Central memory CD8-positive, alpha-beta T cell (primary cell): Measurements from ENCODE around the gene PPIP5K2.
"Not testable (repeated sequence)": the region's sequence is repeated elsewhere in the genome, so short reads cannot be mapped to it uniquely, and the experiment has no call there.

Experiments
- ATAC-seq: fragments of 150-1000 bp; cut with Tn5 transposase; replicated peaks from 2 replicates; pipeline ENCODE4 v1.10.0; 2022; ENCODE audit warnings: mild to moderate bottlenecking, moderate FRiP score, moderate number of reproducible peaks; ENCODE audit not compliant: poor library complexity, severe bottlenecking; ENCODE audit errors: extremely low read depth
- DNase-seq, 2 donors: peaks; one replicate each; pipeline ENCODE4 v3.0.0; 2021; ENCODE audit warnings: low spot score in 2 of 2
- H3K27ac Mint-ChIP-seq: one replicate; pipeline ENCODE4 v1.8.0; 2022; ENCODE audit warnings: low read depth, mild to moderate bottlenecking, moderate library complexity, mixed read lengths
- H3K27me3 Mint-ChIP-seq: one replicate; pipeline ENCODE4 v1.8.0; 2022; ENCODE audit warnings: mixed read lengths
- H3K36me3 Mint-ChIP-seq: one replicate; pipeline ENCODE4 v1.8.0; 2022; ENCODE audit warnings: mild to moderate bottlenecking, moderate library complexity, mixed read lengths; ENCODE audit not compliant: insufficient read depth
- H3K4me1 Mint-ChIP-seq: one replicate; pipeline ENCODE4 v1.8.0; 2022; ENCODE audit warnings: mixed read lengths
- H3K4me3 Mint-ChIP-seq: one replicate; pipeline ENCODE4 v1.8.0; 2022; ENCODE audit warnings: mild to moderate bottlenecking, moderate library complexity, mixed read lengths
- H3K9me3 Mint-ChIP-seq: one replicate; pipeline ENCODE4 v1.8.0; 2022; ENCODE audit warnings: mixed read lengths

Gene PPIP5K2

GRCh38 chr5:103186152-103186551 lies 66.1 kb downstream of the PPIP5K2 start:
- H3K36me3 Mint-ChIP-seq = peaks cover 44% of the 10 kb centered on the region
- no peak overlapping the region for H3K27ac Mint-ChIP-seq
- DNase-seq (no peak), ATAC-seq (no peak)
- H3K9me3 Mint-ChIP-seq = no peaks in the 10 kb centered on the region
- no peaks in the 10 kb centered on the region for H3K27me3 Mint-ChIP-seq
- no peak overlapping the region for H3K4me3 Mint-ChIP-seq
- no peaks in the 10 kb centered on the region for H3K4me1 Mint-ChIP-seq

- Mint-ChIP-seq H3K9me3 (no peaks in the 10 kb centered on the region), H3K36me3 (peaks cover 41% of the 10 kb centered on the region), H3K4me3 (no peak overlapping the region), H3K4me1 (no peaks in the 10 kb centered on the region), H3K27me3 (no peaks in the 10 kb centered on the region), H3K27ac (no peak overlapping the region)
- ATAC-seq = no peak
- no peak for DNase-seq
These were observed 68.3 kb downstream of the PPIP5K2 start for GRCh38 chr5:103188436-103188835.

GRCh38 chr5:103203226-103203625 lies 83.1 kb downstream of the PPIP5K2 start:
- no peak overlapping the region for H3K4me3 Mint-ChIP-seq
- peaks cover 10% of the 10 kb centered on the region for H3K4me1 Mint-ChIP-seq
- ATAC-seq (no peak), DNase-seq (no peak)
- H3K9me3 Mint-ChIP-seq = no peaks in the 10 kb centered on the region
- no peak overlapping the region for H3K27ac Mint-ChIP-seq
- peaks cover 11% of the 10 kb centered on the region for H3K36me3 Mint-ChIP-seq
- H3K27me3 Mint-ChIP-seq = no peaks in the 10 kb centered on the region

- not testable (repeated sequence) for DNase-seq, H3K27me3 Mint-ChIP-seq
- H3K36me3 Mint-ChIP-seq = peaks cover 13% of the 10 kb centered on the region
These were observed 84.9 kb downstream of the PPIP5K2 start for GRCh38 chr5:103204990-103205389.

GRCh38 chr5:103205991-103206700 lies 86.0 kb downstream of the PPIP5K2 start:
- Mint-ChIP-seq H3K4me1 (peaks cover 8% of the 10 kb centered on the region), H3K4me3 (no peak overlapping the region), H3K27me3 (no peaks in the 10 kb centered on the region), H3K36me3 (peaks cover 6% of the 10 kb centered on the region), H3K9me3 (no peaks in the 10 kb centered on the region), H3K27ac (no peak overlapping the region)
- DNase-seq (no peak), ATAC-seq (no peak)

More at GRCh38 chr5:103204990-103205389, 84.9 kb downstream of the PPIP5K2 start:
- not testable (repeated sequence) for H3K4me3 Mint-ChIP-seq, H3K4me1 Mint-ChIP-seq, ATAC-seq, H3K27ac Mint-ChIP-seq, H3K9me3 Mint-ChIP-seq

GRCh38 chr5:103207011-103207410 lies 86.9 kb downstream of the PPIP5K2 start:
- no peaks in the 10 kb centered on the region for H3K27me3 Mint-ChIP-seq
- peaks cover 17% of the 10 kb centered on the region for H3K4me1 Mint-ChIP-seq
- DNase-seq (no peak), ATAC-seq (no peak)
- H3K9me3 Mint-ChIP-seq = no peaks in the 10 kb centered on the region
- H3K27ac Mint-ChIP-seq = no peak overlapping the region
- H3K36me3 Mint-ChIP-seq = peaks cover 6% of the 10 kb centered on the region
- no peak overlapping the region for H3K4me3 Mint-ChIP-seq

GRCh38 chr5:103207653-103208052 lies 87.6 kb downstream of the PPIP5K2 start:
- H3K4me1 Mint-ChIP-seq = peaks cover 21% of the 10 kb centered on the region
- no peak for DNase-seq
- ATAC-seq = no peak
- no peak overlapping the region for H3K27ac Mint-ChIP-seq
- H3K4me3 Mint-ChIP-seq = no peak overlapping the region
- H3K27me3 Mint-ChIP-seq = no peaks in the 10 kb centered on the region
- H3K9me3 Mint-ChIP-seq = no peaks in the 10 kb centered on the region
- peaks cover 6% of the 10 kb centered on the region for H3K36me3 Mint-ChIP-seq

- Mint-ChIP-seq H3K27ac (no peak overlapping the region), H3K4me3 (no peak overlapping the region), H3K4me1 (peaks cover 21% of the 10 kb centered on the region), H3K9me3 (no peaks in the 10 kb centered on the region), H3K36me3 (peaks cover 6% of the 10 kb centered on the region), H3K27me3 (no peaks in the 10 kb centered on the region)
- DNase-seq (no peak), ATAC-seq (no peak)
These were observed 88.4 kb downstream of the PPIP5K2 start for GRCh38 chr5:103208460-103208859.

- H3K36me3 Mint-ChIP-seq = peaks cover 6% of the 10 kb centered on the region
- ATAC-seq (no peak), DNase-seq (no peak)
- no peaks in the 10 kb centered on the region for H3K27me3 Mint-ChIP-seq
- peaks cover 21% of the 10 kb centered on the region for H3K4me1 Mint-ChIP-seq
- no peak overlapping the region for H3K27ac Mint-ChIP-seq
- H3K9me3 Mint-ChIP-seq = no peaks in the 10 kb centered on the region
- H3K4me3 Mint-ChIP-seq = no peak overlapping the region
These were observed 89.0 kb downstream of the PPIP5K2 start for GRCh38 chr5:103209065-103209464.

- H3K4me3 Mint-ChIP-seq = no peak overlapping the region
- ATAC-seq = no peak
- peaks cover 21% of the 10 kb centered on the region for H3K4me1 Mint-ChIP-seq
- peak overlapping the region; percentile 79 for H3K27ac Mint-ChIP-seq
- no peaks in the 10 kb centered on the region for H3K27me3 Mint-ChIP-seq
- no peaks in the 10 kb centered on the region for H3K9me3 Mint-ChIP-seq
- DNase-seq = no peak
- H3K36me3 Mint-ChIP-seq = peaks cover 2% of the 10 kb centered on the region
These were observed 90.9 kb downstream of the PPIP5K2 start for GRCh38 chr5:103210952-103211351.

- ATAC-seq (peak; percentile 70), DNase-seq (no peak)
- H3K9me3 Mint-ChIP-seq = no peaks in the 10 kb centered on the region
- no peaks in the 10 kb centered on the region for H3K27me3 Mint-ChIP-seq
- peak overlapping the region; percentile 79 for H3K27ac Mint-ChIP-seq
- peaks cover 17% of the 10 kb centered on the region for H3K4me1 Mint-ChIP-seq
- peaks cover 2% of the 10 kb centered on the region for H3K36me3 Mint-ChIP-seq
- peak overlapping the region; percentile 31 for H3K4me3 Mint-ChIP-seq
These were observed 91.8 kb downstream of the PPIP5K2 start for GRCh38 chr5:103211576-103212561.

- no peaks in the 10 kb centered on the region for H3K27me3 Mint-ChIP-seq
- H3K27ac Mint-ChIP-seq = no peak overlapping the region
- ATAC-seq = no peak
- H3K9me3 Mint-ChIP-seq = no peaks in the 10 kb centered on the region
- H3K36me3 Mint-ChIP-seq = peaks cover 2% of the 10 kb centered on the region
- H3K4me3 Mint-ChIP-seq = no peak overlapping the region
- no peak for DNase-seq
- peaks cover 13% of the 10 kb centered on the region for H3K4me1 Mint-ChIP-seq
These were observed 96.0 kb downstream of the PPIP5K2 start for GRCh38 chr5:103216137-103216536.

GRCh38 chr5:103216697-103217096 lies 96.6 kb downstream of the PPIP5K2 start:
- Mint-ChIP-seq H3K4me1 (peaks cover 7% of the 10 kb centered on the region), H3K27ac (no peak overlapping the region)
- DNase-seq = no peak

More at GRCh38 chr5:103216697-103217096, 96.6 kb downstream of the PPIP5K2 start:
- no peak for ATAC-seq
- Mint-ChIP-seq H3K9me3 (no peaks in the 10 kb centered on the region), H3K4me3 (no peak overlapping the region), H3K27me3 (no peaks in the 10 kb centered on the region), H3K36me3 (peaks cover 2% of the 10 kb centered on the region)
